Activated CD8-positive, alpha-beta memory T cell treated with anti-CD3 and anti-CD28 coated beads, Interleukin-2, amount 50 U/mL, for 24 hours (primary cell): ENCODE results near the gene MUC3A.
A peak's percentile ranks its signal among the peaks of the same experiment; 100 is the strongest.

Experiments
- DNase-seq: peaks from one replicate; pipeline ENCODE4 v3.0.0-alpha.2; 2020; ENCODE audit errors: extremely low read depth

The MUC3A gene

DNA sequence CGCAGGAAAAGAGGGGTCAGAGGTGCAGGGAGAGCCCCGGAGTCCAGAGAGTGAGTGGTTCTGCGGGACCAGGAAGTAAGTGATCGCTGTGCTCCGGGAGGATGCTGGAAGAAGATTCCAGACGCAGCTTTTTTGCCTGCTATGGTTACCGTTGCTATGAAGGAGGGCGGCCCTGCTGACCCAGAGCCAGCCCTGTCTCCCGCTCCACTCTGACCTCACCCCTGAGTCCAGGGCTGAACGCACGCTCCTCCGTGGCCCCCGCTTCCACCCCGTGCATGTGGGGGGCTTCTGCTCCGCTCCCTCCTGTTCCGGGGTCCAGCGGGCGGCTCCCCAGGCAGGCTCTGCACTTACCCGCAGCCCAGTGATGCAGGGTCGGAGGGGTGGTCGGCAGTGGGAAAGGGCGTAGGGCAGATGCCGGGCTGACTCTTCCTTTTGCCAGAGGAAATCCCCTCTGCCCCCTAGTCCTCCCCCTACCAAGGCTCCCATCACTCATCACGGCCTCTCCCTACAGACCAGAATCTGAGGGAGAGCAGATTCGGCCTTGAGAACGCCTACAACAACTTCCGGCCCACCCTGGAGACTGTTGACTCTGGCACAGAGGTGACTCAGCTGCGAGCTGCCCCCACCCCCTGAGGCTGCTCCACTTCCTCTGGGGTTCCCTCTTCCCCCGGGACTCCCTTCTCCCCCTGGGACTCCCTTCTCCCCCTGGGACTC lies 67.9 kb downstream of the MUC3A start:
- peak; percentile 52 for DNase-seq
